H1 (cell line): ENCODE results near the gene GBP6. TPM values are rescaled to one million over a fixed set of nuclear protein-coding genes. Genes with fewer than 3 reads are reported as not detected.

Source experiments
- CTCF ChIA-PET: fragments of 300-600 bp; sonication (Branson Sonifier 250); formaldehyde crosslinking; loops from one replicate; lab custom pipeline; 2021; ENCODE audit not compliant: partially characterized antibody; lab: Charles Lee
- POLR2A ChIA-PET: fragments of 300-600 bp; sonication (Branson Sonifier 250); formaldehyde crosslinking; loops from one replicate; lab custom pipeline; 2021; ENCODE audit warnings: inconsistent platforms; ENCODE audit not compliant: partially characterized antibody; lab: Charles Lee
- DNase-seq, 2 experiments: peaks; one replicate each; pipeline versions ENCODE4 v3.0.0 to v3.0.0-alpha.2; 2010 to 2022; ENCODE audit warnings: low spot score in 2 of 2, low read depth in 1 of 2, mixed read lengths in 1 of 2
- FAIRE-seq: peaks from 2 replicates; lab custom pipeline; 2011; peaks lifted over from hg19 to GRCh38; lab: Jason Lieb, UNC
- H2AFZ ChIP-seq: 2 replicates; pipeline ENCODE4 v1.8.1; 2012; ENCODE audit warnings: low read length, inconsistent platforms
- H2AK5ac ChIP-seq: 2 replicates; pipeline ENCODE4 v1.6.1; 2013; ENCODE audit warnings: low read depth, low read length
- H2BK120ac ChIP-seq: replicated peaks from 2 replicates; pipeline ENCODE3; 2013; ENCODE audit warnings: low read depth, low read length, inconsistent platforms
- H2BK12ac ChIP-seq: 2 replicates; pipeline ENCODE4 v1.6.1; 2013; ENCODE audit warnings: low read depth, low read length
- H2BK15ac ChIP-seq: 2 replicates; pipeline ENCODE4 v1.6.1; 2013; ENCODE audit warnings: low read length
- H2BK20ac ChIP-seq: 2 replicates; pipeline ENCODE4 v1.6.1; 2013; ENCODE audit warnings: low read length
- H2BK5ac ChIP-seq: 2 replicates; pipeline ENCODE4 v1.6.1; 2013; ENCODE audit warnings: low read depth, low read length
- H3K14ac ChIP-seq: 2 replicates; pipeline ENCODE4 v1.6.1; 2013; ENCODE audit warnings: inconsistent platforms; ENCODE audit not compliant: insufficient read length
- H3K18ac ChIP-seq: 2 replicates; pipeline ENCODE4 v1.6.1; 2013; ENCODE audit warnings: low read length; ENCODE audit errors: extremely low read depth
- H3K23ac ChIP-seq: 2 replicates; pipeline ENCODE4 v1.6.1; 2013; ENCODE audit warnings: inconsistent platforms; ENCODE audit not compliant: insufficient read length
- H3K23me2 ChIP-seq: 2 replicates; pipeline ENCODE4 v1.6.1; 2013; ENCODE audit warnings: low read depth, low read length
- H3K27ac ChIP-seq: 2 replicates; pipeline ENCODE4 v1.6.1; 2011; ENCODE audit warnings: low read depth, low read length, inconsistent platforms
- H3K27me3 ChIP-seq, 4 experiments: replicated peaks in 1 of 4; 1 replicate in 1 of 4; 2 replicates in 3 of 4; pipeline versions ENCODE4 v1.6.1 to v1.8.1; 2011 to 2013; ENCODE audit warnings: low read length in 3 of 4, mild to moderate bottlenecking in 3 of 4, inconsistent platforms in 2 of 4, mixed read lengths in 2 of 4, moderate library complexity in 1 of 4; ENCODE audit not compliant: control insufficient read depth in 3 of 4, insufficient read depth in 3 of 4; ENCODE audit errors: extremely low read depth in 1 of 4
- H3K36me3 ChIP-seq, 4 experiments: 2 replicates each; pipeline versions ENCODE4 v1.6.1 to v1.8.1; 2011 to 2013; ENCODE audit warnings: mild to moderate bottlenecking in 4 of 4, low read length in 3 of 4, moderate library complexity in 2 of 4, control low read depth in 1 of 4, inconsistent platforms in 1 of 4; ENCODE audit not compliant: insufficient read depth in 4 of 4, control insufficient read depth in 2 of 4
- H3K4ac ChIP-seq: replicated peaks from 2 replicates; pipeline ENCODE3; 2013; ENCODE audit warnings: low read length, low read depth, mixed read lengths, inconsistent platforms; ENCODE audit not compliant: insufficient read length
- H3K4me1 ChIP-seq, 4 experiments: replicated peaks in 1 of 4; 1 replicate in 1 of 4; 2 replicates in 3 of 4; pipeline versions ENCODE4 v1.6.1 to v1.8.1; 2011 to 2013; ENCODE audit warnings: low read length in 3 of 4, inconsistent platforms in 2 of 4, mixed read lengths in 1 of 4; ENCODE audit not compliant: insufficient read depth in 4 of 4, control insufficient read depth in 3 of 4
- H3K4me2 ChIP-seq, 2 experiments: 2 replicates each; pipeline versions ENCODE4 v1.6.1 to v1.8.1; 2011 to 2013; ENCODE audit warnings: low read depth in 2 of 2, low read length in 2 of 2, control low read depth in 1 of 2, inconsistent platforms in 1 of 2, mild to moderate bottlenecking in 1 of 2; ENCODE audit not compliant: insufficient read depth in 1 of 2
- H3K4me3 ChIP-seq, 4 experiments: fragments of 200-600, 300-600 bp in 1 of 4; sonication (generic), shearing (Covaris generic), sonication (Bioruptor Twin) in 1 of 4; 2 replicates each; pipeline versions ENCODE4 v1.5.1 to v1.8.1; 2011 to 2016; ENCODE audit warnings: low read length in 4 of 4, low read depth in 3 of 4, control low read depth in 2 of 4, inconsistent platforms in 2 of 4, mild to moderate bottlenecking in 2 of 4, mixed read lengths in 1 of 4, moderate library complexity in 1 of 4; ENCODE audit not compliant: insufficient read depth in 2 of 4; ENCODE audit errors: extremely low read depth in 1 of 4
- H3K56ac ChIP-seq: replicated peaks from 2 replicates; pipeline ENCODE3; 2013; ENCODE audit warnings: low read depth, mild to moderate bottlenecking, mixed read lengths, low read length, inconsistent platforms; ENCODE audit not compliant: insufficient read length
- H3K79me1 ChIP-seq: 2 replicates; pipeline ENCODE4 v1.6.1; 2013; ENCODE audit warnings: low read depth, low read length, control low read depth
- H3K79me2 ChIP-seq, 2 experiments: 2 replicates each; pipeline versions ENCODE4 v1.6.1 to v1.8.1; 2012 to 2013; ENCODE audit warnings: low read length in 2 of 2, mild to moderate bottlenecking in 2 of 2, inconsistent platforms in 1 of 2; ENCODE audit not compliant: insufficient read depth in 2 of 2, control insufficient read depth in 1 of 2
- H3K9ac ChIP-seq, 4 experiments: replicated peaks in 1 of 4; 1 replicate in 1 of 4; 2 replicates in 3 of 4; pipeline versions ENCODE4 v1.6.1 to v1.8.1; 2011 to 2013; ENCODE audit warnings: low read depth in 3 of 4, low read length in 3 of 4, control low read depth in 2 of 4, mild to moderate bottlenecking in 2 of 4, moderate library complexity in 2 of 4, inconsistent platforms in 1 of 4; ENCODE audit errors: extremely low read depth in 1 of 4
- H3K9me3 ChIP-seq, 2 experiments: 2 replicates each; pipeline versions ENCODE4 v1.6.1 to v1.8.1; 2012 to 2013; ENCODE audit warnings: mild to moderate bottlenecking in 2 of 2, moderate library complexity in 2 of 2, control low read depth in 1 of 2, inconsistent platforms in 1 of 2, low read depth in 1 of 2, low read length in 1 of 2, mixed read lengths in 1 of 2; ENCODE audit not compliant: insufficient read depth in 2 of 2
- H4K20me1 ChIP-seq, 2 experiments: replicated peaks in 1 of 2; 2 replicates each; pipeline versions ENCODE3 to v1.8.1; 2011 to 2013; ENCODE audit warnings: inconsistent platforms in 2 of 2, low read length in 2 of 2, mild to moderate bottlenecking in 1 of 2; ENCODE audit not compliant: insufficient read depth in 2 of 2, control insufficient read depth in 1 of 2
- H4K5ac ChIP-seq: 2 replicates; pipeline ENCODE4 v1.6.1; 2013; ENCODE audit warnings: low read length, low read depth, mixed read lengths, inconsistent platforms; ENCODE audit not compliant: insufficient read length
- H4K8ac ChIP-seq: 2 replicates; pipeline ENCODE4 v1.8.0; 2013; ENCODE audit warnings: mild to moderate bottlenecking, moderate library complexity, low read length, inconsistent platforms; ENCODE audit not compliant: insufficient read depth; ENCODE audit errors: extremely low read depth
- H4K91ac ChIP-seq: replicated peaks from 2 replicates; pipeline ENCODE3; 2013; ENCODE audit warnings: low read length, mixed read lengths, inconsistent platforms; ENCODE audit not compliant: insufficient read length
- BACH1 ChIP-seq: IDR thresholded peaks from 2 replicates; pipeline ENCODE4 v1.6.1; 2012; ENCODE audit warnings: low read length, improper control_type of control experiment
- BCL11A ChIP-seq, 2 experiments: IDR thresholded peaks; one replicate each; pipeline ENCODE4 v1.6.1; 2011; ENCODE audit warnings: low read depth in 2 of 2, low read length in 2 of 2, mild to moderate bottlenecking in 2 of 2
- GABPA ChIP-seq: IDR thresholded peaks from 2 replicates; pipeline ENCODE4 v1.6.1; 2011; ENCODE audit warnings: mild to moderate bottlenecking, low read length, moderate library complexity, borderline replicate concordance; ENCODE audit not compliant: insufficient read depth
- WGBS, 2 experiments: shearing (Covaris generic) in 1 of 2; methylation state at CpG; one replicate each; pipeline versions ENCODE4 v1.1.6 to v1.1.7; 2013 to 2015; ENCODE audit warnings: low lambda C conversion rate in 2 of 2, mixed read lengths in 2 of 2, inconsistent platforms in 1 of 2, low coverage in 1 of 2, missing lambda C conversion rate in 1 of 2; ENCODE audit not compliant: insufficient replicate concordance in 2 of 2, insufficient coverage in 1 of 2, insufficient read length in 1 of 2; ENCODE audit errors: extremely low coverage in 1 of 2, missing lambda C conversion rate in 1 of 2; 5-methylcytosine and 5-hydroxymethylcytosine counted together
- polyA plus RNA-seq, 7 experiments: library from polyadenylated mRNA; depleted of rRNA in 3 of 7; stranded (reverse) in 5 of 7; unstranded in 2 of 7; fragments of >200 nt in 5 of 7; fragments of 200-250 nt in 2 of 7; gene quantifications; 1 replicate in 5 of 7; 2 replicates in 1 of 7; 4 replicates in 1 of 7; pipeline versions ENCODE4 v1.2.1 to v1.2.3, GENCODE V29; 2011 to 2013; ENCODE audit warnings: missing spikeins in 2 of 7, mixed read lengths in 2 of 7
- total RNA-seq: library from RNA; stranded (reverse); fragmentation: NEBNext Ultra II Directional; extraction: Animal tissue kit (Norgen Biotek cat#: 25700); gene quantifications from 2 replicates; pipeline ENCODE4 v1.2.1, GENCODE V29; 2021

GBP6 gene
- total and polyA plus RNA-seq, 2 of the 8 experiments (the other 6 are each of a cell fraction or from before 2014, with no cell fraction given): not detected

DNA sequence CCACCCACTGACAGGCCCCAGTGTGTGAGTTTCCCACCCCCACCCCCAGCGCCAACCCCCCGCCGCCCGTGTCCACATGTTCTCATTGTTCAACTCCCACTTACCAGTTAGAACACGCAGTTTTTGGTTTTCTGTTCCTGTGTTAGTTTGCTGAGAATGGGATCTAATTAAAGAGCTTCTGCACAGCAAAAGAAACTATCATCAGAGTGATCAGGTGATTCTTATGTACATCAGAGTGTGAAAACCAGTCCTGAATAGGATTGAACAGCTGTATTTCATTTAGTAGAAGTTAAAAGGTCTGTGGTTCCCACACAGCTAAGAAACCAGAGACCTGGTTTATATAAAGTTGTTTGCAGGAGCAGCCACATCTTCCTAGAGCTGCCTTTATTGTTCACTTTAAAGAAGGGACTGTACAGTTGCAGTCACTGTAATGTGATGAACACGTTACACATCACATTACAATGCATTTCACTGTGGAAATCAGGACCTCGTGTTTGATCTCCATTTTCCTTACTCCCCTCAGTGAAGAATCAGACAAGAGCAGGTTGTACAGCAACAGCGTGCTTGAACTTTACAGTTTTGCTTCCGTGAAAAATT, 1.2 kb downstream of the GBP6 start:
- Histone ChIP-seq H4K8ac (no peak overlapping the region), H4K20me1 (no peaks in the 10 kb centered on the region), H3K56ac (no peak overlapping the region), H3K4me3 (no peak overlapping the region), H4K91ac (no peak overlapping the region), H2AK5ac (no peak overlapping the region), H2BK120ac (no peak overlapping the region), H3K4me1 (peaks cover 0 to 4% (median 0%) of the 10 kb centered on the region in 4 experiments; a peak in 1 of 7 replicates), H4K5ac (no peak overlapping the region), H3K9ac (no peak overlapping the region), H3K4ac (no peak overlapping the region), H2BK5ac (no peak overlapping the region), H3K36me3 (no peaks in the 10 kb centered on the region), H3K79me1 (no peaks in the 10 kb centered on the region), H3K9me3 (no peaks in the 10 kb centered on the region), H3K18ac (no peak overlapping the region), H2BK15ac (no peak overlapping the region), H3K23ac (no peak overlapping the region), H2BK12ac (no peak overlapping the region), H3K14ac (no peak overlapping the region), H3K23me2 (no peaks in the 10 kb centered on the region), H3K4me2 (no peak overlapping the region), H2BK20ac (no peak overlapping the region), H3K27me3 (peaks cover 0 to 1% (median 0%) of the 10 kb centered on the region in 4 experiments; a peak in 1 of 7 replicates), H3K27ac (no peak overlapping the region), H3K79me2 (no peaks in the 10 kb centered on the region), H2AFZ (0 out of 2 replicates have a peak overlapping the region, but pooled peaks have one; percentile 40)
- CTCF ChIA-PET: interaction anchor here (0.9 to 2.4 kb wide), 4 partner anchors 39 to 367 kb away, joined by 3 to 8 read pairs (median 4); no protein-coding TSS in a partner anchor
- FAIRE-seq: no peak
- POLR2A ChIA-PET: interaction anchor here (1.3 kb wide), 1 partner anchor 11 kb away, joined by 3 read pairs; no protein-coding TSS in a partner anchor
- WGBS, 2 experiments: 94% methylated on average over 9 of the region's 9 CpGs; no CpG with 5 or more reads in 1 of the 2 experiments
- DNase-seq: no peak
- TF ChIP-seq BACH1: no peak
- no peak for TF ChIP-seq GABPA
- TF ChIP-seq BCL11A (IDR thresholded peaks at IDR 0.05; ENCODE audit: low read depth in 2 of 2, low read length in 2 of 2): no peak
